ENCODE results near the gene MMP24OS.
"Not testable (repeated sequence)": the region's sequence is repeated elsewhere in the genome, so short reads cannot be mapped to it uniquely, and the experiment has no call there.

Gene MMP24OS

GRCh38 chr20:35277531-35278395 lies at the start of gene MMP24OS:
Gene MMP24OS (minus strand): TSS chr20:35278122. CDS start chr20:35277929, 193 bp downstream.
- DNase-seq, result peak; percentile 97

GRCh38 chr20:35327074-35327976 lies 49.4 kb upstream of the MMP24OS start:
- DNase-seq, result no peak

- DNase-seq, result no peak
Observed at GRCh38 chr20:35326740-35327073, 48.8 kb upstream of the MMP24OS start.

- no peak for DNase-seq
Observed at GRCh38 chr20:35326021-35326739, 48.3 kb upstream of the MMP24OS start.

- DNase-seq, result no peak
Observed at GRCh38 chr20:35325401-35325800, 47.5 kb upstream of the MMP24OS start.

GRCh38 chr20:35320396-35321126 lies 42.6 kb upstream of the MMP24OS start:
- DNase-seq, result no peak

GRCh38 chr20:35319871-35320197 lies 41.9 kb upstream of the MMP24OS start:
- no peak for DNase-seq

GRCh38 chr20:35319192-35319870 lies 41.4 kb upstream of the MMP24OS start:
- DNase-seq, result no peak

GRCh38 chr20:35318502-35319157 lies 40.7 kb upstream of the MMP24OS start:
- peak; percentile 63 for DNase-seq

GRCh38 chr20:35317416-35318210 lies 39.7 kb upstream of the MMP24OS start:
- DNase-seq, result no peak

- DNase-seq, result no peak
Observed at GRCh38 chr20:35316086-35316485, 38.2 kb upstream of the MMP24OS start.

GRCh38 chr20:35315632-35316020 lies 37.7 kb upstream of the MMP24OS start:
- not testable (repeated sequence) for DNase-seq

GRCh38 chr20:35314816-35315631 lies 37.1 kb upstream of the MMP24OS start:
- peak; percentile 53 for DNase-seq

- DNase-seq, result peak; percentile 89
Observed at GRCh38 chr20:35312318-35312717, 34.4 kb upstream of the MMP24OS start.

GRCh38 chr20:35311822-35312221 lies 33.9 kb upstream of the MMP24OS start:
- no peak for DNase-seq

GRCh38 chr20:35311409-35311808 lies 33.5 kb upstream of the MMP24OS start:
- DNase-seq, result peak; percentile 93

- no peak for DNase-seq
Observed at GRCh38 chr20:35307666-35308653, 30.0 kb upstream of the MMP24OS start.

- DNase-seq, result peak; percentile 62
Observed at GRCh38 chr20:35306931-35307517, 29.1 kb upstream of the MMP24OS start.

All from activated CD4-positive, alpha-beta T cell treated with anti-CD3 and anti-CD28 coated beads, Interleukin-10, Interleukin-2, amounts not matched to agents 100 ng/mL and 50 ng/mL, durations not matched to agents 16 hours and 8 hours (primary cell).